Measurements from ENCODE around the gene GALK1. TPM values are rescaled to one million over a fixed set of nuclear protein-coding genes. Genes with fewer than 3 reads are reported as not detected.

The GALK1 gene
- total RNA-seq, 4 donors from 2014 or later = 9.3 to 116 (median 30.9) TPM

DNA sequence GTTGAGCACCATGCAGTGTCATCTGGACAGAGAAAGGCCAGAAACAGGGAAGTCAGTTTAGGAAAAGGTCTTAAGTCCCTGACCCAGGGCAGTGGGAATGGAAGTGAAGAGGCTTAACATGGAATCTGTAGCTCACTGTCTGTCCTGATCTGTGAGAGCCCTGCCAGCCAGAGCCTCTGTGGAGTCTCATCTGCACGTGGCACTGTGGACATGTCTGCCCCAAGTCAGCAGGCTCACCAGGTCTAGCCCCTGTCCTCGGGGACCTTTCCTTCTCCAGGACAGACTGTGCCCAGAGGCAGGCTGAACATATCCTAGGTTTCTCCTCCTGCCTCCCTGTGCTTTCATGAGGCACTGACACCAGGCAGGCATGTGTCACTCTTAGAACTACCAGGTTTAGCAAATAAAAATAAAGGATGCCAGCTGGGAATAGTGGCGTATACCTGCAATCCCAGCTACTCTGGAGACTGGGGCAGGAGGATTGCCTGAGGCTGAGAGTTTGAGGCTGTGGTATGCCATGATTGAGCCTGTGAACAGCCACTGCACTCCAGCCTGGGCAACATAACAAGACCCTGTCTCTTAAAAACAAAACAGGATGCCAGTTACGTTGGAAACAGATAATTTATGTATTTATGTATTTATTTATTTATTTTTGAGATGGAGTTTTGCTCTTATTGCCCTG is 42.0 kb upstream of the GALK1 start:
- H3K4me3 ChIP-seq = no peak overlapping the region
- DNase-seq = no peak
- H3K4me1 ChIP-seq = no peaks in the 10 kb centered on the region
- H3K36me3 ChIP-seq = peaks cover 0 to 6% (median under 1%) of the 10 kb centered on the region in 4 donors
- H3K9me3 ChIP-seq = no peaks in the 10 kb centered on the region
- H3K27me3 ChIP-seq = no peaks in the 10 kb centered on the region
- no peak overlapping the region for H3K27ac ChIP-seq
- WGBS, 2 donors (ENCODE audit: low coverage in 1 of 2) = 92% methylated on average over 4 of the region's 4 CpGs; no CpG with 5 or more reads in 1 of the 2 donors
- intact Hi-C loops (cut with DNase I; ENCODE audit: low total_unique reads) = no loop called here
- no peak for TF ChIP-seq POLR2AphosphoS5 (IDR thresholded peaks at IDR 0.05)
- TF ChIP-seq POLR2A (IDR thresholded peaks at IDR 0.05) = no peak
- in situ Hi-C loops (cut with MboI; ENCODE audit: low pct_ligation_motif_present in 1 of 4, low pct_unique_long_range_greater_than_20kb in 1 of 4, low sequenced_read_pairs in 3 of 4) = no loop called here

DNA sequence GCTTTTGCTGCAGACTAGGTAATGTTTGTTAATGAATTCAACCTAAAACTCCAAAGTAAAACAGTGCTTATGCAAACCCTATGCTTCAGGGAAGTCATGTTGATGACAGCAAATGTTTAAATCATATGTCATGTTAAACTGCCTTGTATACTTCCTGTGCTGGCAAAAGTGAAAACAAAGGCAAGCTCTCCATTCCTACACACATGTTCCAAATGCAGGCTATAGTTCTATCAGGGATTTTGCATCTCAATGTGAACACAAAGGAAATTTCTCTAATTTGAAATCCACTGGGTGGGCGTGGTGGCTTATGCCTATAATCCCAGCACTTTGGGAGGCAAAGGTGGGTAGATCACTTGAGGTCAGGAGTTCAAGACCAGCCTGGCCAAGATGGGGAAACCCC is 38.9 kb upstream of the GALK1 start:
- in situ Hi-C loops (cut with MboI; ENCODE audit: low pct_ligation_motif_present in 1 of 4, low pct_unique_long_range_greater_than_20kb in 1 of 4, low sequenced_read_pairs in 3 of 4) = no loop called here
- Histone ChIP-seq H3K36me3 (peaks cover 0 to 7% (median 0%) of the 10 kb centered on the region in 4 donors), H3K9me3 (no peaks in the 10 kb centered on the region), H3K4me3 (no peak overlapping the region), H3K4me1 (no peaks in the 10 kb centered on the region), H3K27ac (no peak overlapping the region), H3K27me3 (no peaks in the 10 kb centered on the region)
- 96% methylated on average over 1 of the region's 1 CpG; no CpG with 5 or more reads in 1 of the 2 donors for WGBS, 2 donors (ENCODE audit: low coverage in 1 of 2)
- no peak for DNase-seq
- intact Hi-C loops (cut with DNase I; ENCODE audit: low total_unique reads) = no loop called here
- TF ChIP-seq, protein P1, sequence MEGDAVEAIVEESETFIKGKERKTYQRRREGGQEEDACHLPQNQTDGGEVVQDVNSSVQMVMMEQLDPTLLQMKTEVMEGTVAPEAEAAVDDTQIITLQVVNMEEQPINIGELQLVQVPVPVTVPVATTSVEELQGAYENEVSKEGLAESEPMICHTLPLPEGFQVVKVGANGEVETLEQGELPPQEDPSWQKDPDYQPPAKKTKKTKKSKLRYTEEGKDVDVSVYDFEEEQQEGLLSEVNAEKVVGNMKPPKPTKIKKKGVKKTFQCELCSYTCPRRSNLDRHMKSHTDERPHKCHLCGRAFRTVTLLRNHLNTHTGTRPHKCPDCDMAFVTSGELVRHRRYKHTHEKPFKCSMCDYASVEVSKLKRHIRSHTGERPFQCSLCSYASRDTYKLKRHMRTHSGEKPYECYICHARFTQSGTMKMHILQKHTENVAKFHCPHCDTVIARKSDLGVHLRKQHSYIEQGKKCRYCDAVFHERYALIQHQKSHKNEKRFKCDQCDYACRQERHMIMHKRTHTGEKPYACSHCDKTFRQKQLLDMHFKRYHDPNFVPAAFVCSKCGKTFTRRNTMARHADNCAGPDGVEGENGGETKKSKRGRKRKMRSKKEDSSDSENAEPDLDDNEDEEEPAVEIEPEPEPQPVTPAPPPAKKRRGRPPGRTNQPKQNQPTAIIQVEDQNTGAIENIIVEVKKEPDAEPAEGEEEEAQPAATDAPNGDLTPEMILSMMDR (IDR thresholded peaks at IDR 0.05) = no peak
- TF ChIP-seq POLR2A (IDR thresholded peaks at IDR 0.05) (no peak), EP300 (IDR thresholded peaks at IDR 0.05; ENCODE audit: low read depth) (no peak), POLR2AphosphoS5 (IDR thresholded peaks at IDR 0.05) (no peak)

DNA sequence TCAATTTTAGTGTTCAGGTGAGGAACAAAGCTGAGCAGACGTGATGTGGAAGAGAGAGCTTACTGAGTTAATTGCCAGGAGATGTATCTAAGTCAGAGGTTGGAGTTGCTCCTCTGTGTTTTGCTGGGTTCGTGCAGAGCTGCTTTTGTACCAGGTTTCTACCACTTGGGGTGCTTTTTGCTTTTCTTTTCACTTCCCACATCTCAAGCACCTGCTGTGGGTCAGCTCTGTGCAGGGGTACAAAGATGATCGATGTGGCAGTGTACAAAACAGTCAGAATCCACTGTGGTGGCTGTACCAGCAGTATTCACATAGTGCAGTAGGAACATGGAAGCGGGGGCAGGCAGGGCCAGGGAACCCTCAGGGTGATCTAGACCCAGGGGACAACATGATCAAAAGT is 34.4 kb upstream of the GALK1 start:
- in situ Hi-C loops (cut with MboI; ENCODE audit: low pct_ligation_motif_present in 1 of 4, low pct_unique_long_range_greater_than_20kb in 1 of 4, low sequenced_read_pairs in 3 of 4) (no loop called here), intact Hi-C loops (cut with DNase I; ENCODE audit: low total_unique reads) (no loop called here)
- Histone ChIP-seq H3K27ac (no peak overlapping the region), H3K9me3 (no peaks in the 10 kb centered on the region), H3K36me3 (peaks cover 0 to 14% (median 4%) of the 10 kb centered on the region in 4 donors), H3K4me1 (no peaks in the 10 kb centered on the region), H3K4me3 (no peak overlapping the region), H3K27me3 (no peaks in the 10 kb centered on the region)
- DNase-seq = no peak
- TF ChIP-seq POLR2A (IDR thresholded peaks at IDR 0.05) (no peak), POLR2AphosphoS5 (IDR thresholded peaks at IDR 0.05) (no peak), EP300 (IDR thresholded peaks at IDR 0.05; ENCODE audit: low read depth) (no peak)
- TF ChIP-seq, protein P1 (IDR thresholded peaks at IDR 0.05) = no peak
- WGBS, 2 donors (ENCODE audit: low coverage in 1 of 2) = 78 to 86% methylated on average over 1 to 4 of the region's 4 CpGs

DNA sequence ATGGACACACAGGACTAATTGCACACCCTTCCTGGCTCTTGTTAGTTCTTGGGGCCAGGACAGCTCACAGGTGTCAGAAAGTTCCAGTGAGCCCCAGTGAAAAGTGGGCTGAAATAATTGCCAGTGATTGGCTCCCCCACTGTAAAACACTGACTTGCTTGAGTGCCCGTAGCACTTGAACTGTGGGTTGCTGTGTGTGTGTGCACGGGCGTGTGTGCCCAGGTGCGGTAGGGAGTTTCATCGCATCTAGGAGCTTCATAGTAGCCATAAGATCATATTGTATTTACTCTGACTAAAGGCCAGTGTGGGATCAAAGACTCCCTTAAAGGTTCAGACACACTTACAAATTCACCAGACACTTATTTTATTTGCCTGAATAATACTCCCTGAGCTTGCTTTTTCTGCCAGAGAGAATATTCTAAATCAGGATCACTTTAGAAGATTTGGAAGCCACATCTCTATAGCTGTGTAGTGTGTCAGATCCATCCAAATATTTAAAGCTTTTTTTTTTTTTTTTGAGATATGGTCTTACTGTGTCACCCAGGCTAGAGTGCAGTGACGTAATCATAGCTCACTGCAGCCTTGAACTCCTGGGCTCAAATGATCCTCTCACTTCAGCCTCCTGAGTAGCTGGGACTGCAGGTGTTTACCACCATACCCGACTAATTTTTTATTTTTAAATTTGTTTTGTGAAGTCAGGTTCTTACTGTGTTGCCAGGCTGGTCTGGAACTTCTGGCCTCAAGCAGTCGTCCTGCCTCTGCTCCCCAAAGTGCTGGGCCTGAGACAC is 31.0 kb upstream of the GALK1 start:
- in situ Hi-C loops (cut with MboI; ENCODE audit: low pct_ligation_motif_present in 1 of 4, low pct_unique_long_range_greater_than_20kb in 1 of 4, low sequenced_read_pairs in 3 of 4) = no loop called here
- Histone ChIP-seq H3K27me3 (no peaks in the 10 kb centered on the region), H3K27ac (no peak overlapping the region), H3K9me3 (no peaks in the 10 kb centered on the region), H3K4me1 (no peaks in the 10 kb centered on the region), H3K4me3 (no peak overlapping the region), H3K36me3 (peaks cover 0 to 20% (median 4%) of the 10 kb centered on the region in 4 donors)
- no peak for DNase-seq
- 76 to 92% methylated on average over 3 to 8 of the region's 8 CpGs for WGBS, 2 donors (ENCODE audit: low coverage in 1 of 2)
- TF ChIP-seq POLR2AphosphoS5 (IDR thresholded peaks at IDR 0.05) (no peak), EP300 (IDR thresholded peaks at IDR 0.05; ENCODE audit: low read depth) (no peak)
- intact Hi-C loops (cut with DNase I; ENCODE audit: low total_unique reads) = no loop called here

DNA sequence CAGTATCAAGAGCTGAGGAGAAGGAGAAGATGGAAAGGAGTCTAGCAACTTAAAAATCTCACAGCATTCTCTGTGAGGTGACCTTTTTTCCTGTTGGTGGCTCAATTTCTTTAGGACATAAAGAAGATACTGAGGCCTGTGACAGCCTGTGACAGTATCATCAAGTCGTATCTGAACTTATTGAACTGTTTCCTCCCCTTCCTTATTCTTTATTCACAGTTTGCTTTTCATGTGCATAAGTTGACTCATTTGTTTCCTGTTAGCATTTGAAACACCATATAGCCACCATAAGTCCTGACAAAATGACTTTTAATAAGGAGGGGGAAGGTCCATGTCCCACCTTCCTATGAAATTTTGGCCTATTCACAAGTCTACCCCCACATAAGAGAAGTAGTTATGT is 28.5 kb upstream of the GALK1 start:
- TF ChIP-seq POLR2AphosphoS5 (IDR thresholded peaks at IDR 0.05) = no peak
- no peak for TF ChIP-seq EP300 (IDR thresholded peaks at IDR 0.05; ENCODE audit: low read depth)
- no peak for TF ChIP-seq POLR2A (IDR thresholded peaks at IDR 0.05)
- TF ChIP-seq, protein P1 (IDR thresholded peaks at IDR 0.05) = no peak
- H3K4me3 ChIP-seq = no peak overlapping the region
- no peaks in the 10 kb centered on the region for H3K4me1 ChIP-seq
- intact Hi-C loops (cut with DNase I; ENCODE audit: low total_unique reads) (no loop called here), in situ Hi-C loops (cut with MboI; ENCODE audit: low pct_ligation_motif_present in 1 of 4, low pct_unique_long_range_greater_than_20kb in 1 of 4, low sequenced_read_pairs in 3 of 4) (no loop called here)
- WGBS, 2 donors (ENCODE audit: low coverage in 1 of 2) = 44 to 64% methylated on average over 1 of the region's 1 CpG
- H3K27ac ChIP-seq = no peak overlapping the region
- no peaks in the 10 kb centered on the region for H3K9me3 ChIP-seq
- DNase-seq = no peak
- H3K27me3 ChIP-seq = no peaks in the 10 kb centered on the region
- H3K36me3 ChIP-seq = peaks cover 0 to 9% (median 4%) of the 10 kb centered on the region in 4 donors

Data from transverse colon (tissue), 4 donors.